Smooth muscle cell of the umbilical artery (primary cell): ENCODE results near the gene P3H3. TPM values are rescaled to one million over a fixed set of nuclear protein-coding genes. Genes with fewer than 3 reads are reported as not detected.

Experiments
- total RNA-seq: library from RNA; depleted of rRNA; stranded (reverse); fragments of >200 nt; gene quantifications from 2 replicates; pipeline ENCODE4 v1.2.3, GENCODE V29; 2014

Gene P3H3
- total RNA-seq, result 216 and 275 TPM in 2 replicates

GRCh38 chr12:6827982-6828780 is at the start of gene P3H3:
Gene P3H3, plus strand, starts transcription at chr12:6828407. Its CDS starts 34 bp downstream, at chr12:6828441.

GRCh38 chr12:6788972-6789924 is 39.0 kb upstream of the P3H3 start, which contains the start of gene CD4:
Gene CD4, plus strand, starts transcription at chr12:6789528. Its CDS starts 10,611 bp downstream, at chr12:6800139.

GRCh38 chr12:6821591-6822425 is 6.4 kb upstream of the P3H3 start, which contains the start of gene GPR162:
Gene GPR162, plus strand, starts transcription at chr12:6821821. Its CDS starts 2,078 bp downstream, at chr12:6823899.

GRCh38 chr12:6840761-6841515 is 12.7 kb downstream of the P3H3 start, which contains the start of gene GNB3:
Gene GNB3, plus strand, starts transcription at chr12:6840925. Its CDS starts 363 bp downstream, at chr12:6841288.

GRCh38 chr12:6851153-6851920 is 23.1 kb downstream of the P3H3 start, which contains the start of gene CDCA3:
Gene CDCA3, minus strand, starts transcription at chr12:6851286. Its CDS starts 334 bp downstream, at chr12:6850952.

GRCh38 chr12:6851921-6852650 is 23.9 kb downstream of the P3H3 start, which contains the start of gene USP5:
Gene USP5, plus strand, starts transcription at chr12:6852150. Its CDS starts 30 bp downstream, at chr12:6852180.

GRCh38 chr12:6867413-6868210 is 39.4 kb downstream of the P3H3 start, which contains the start of gene TPI1:
Gene TPI1, plus strand, starts transcription at chr12:6867531. Its CDS starts 36 bp downstream, at chr12:6867567.

GRCh38 chr12:6873094-6874014 is 45.1 kb downstream of the P3H3 start, which contains the start of gene SPSB2:
Gene SPSB2, minus strand, starts transcription at chr12:6873303. Its CDS starts 402 bp downstream, at chr12:6872901.

Other genes with a start within 250 kb of the P3H3 start
- 195 and 243 TPM in 2 replicates for gene CHD4, start 221.0 kb upstream of the P3H3 start, total RNA-seq
- not detected in 2 replicates for gene LPAR5, start 192.4 kb upstream of the P3H3 start, total RNA-seq
- gene ACRBP, start 181.0 kb upstream of the P3H3 start, total RNA-seq, result 0.46 TPM in 1 of 2 replicates, not detected in the other
- gene ING4, start 165.3 kb upstream of the P3H3 start, total RNA-seq, result 26.4 and 36.8 TPM in 2 replicates
- gene ZNF384, start 139.0 kb upstream of the P3H3 start, total RNA-seq, result 11.0 and 20.2 TPM in 2 replicates
- 0.23 and 0.30 TPM in 2 replicates for gene PIANP, start 127.6 kb upstream of the P3H3 start, total RNA-seq
- 78.9 and 83.4 TPM in 2 replicates for gene COPS7A, start 104.4 kb upstream of the P3H3 start, total RNA-seq
- gene MLF2, start 75.3 kb upstream of the P3H3 start, total RNA-seq, result 184 and 213 TPM in 2 replicates
- gene PTMS, start 62.0 kb upstream of the P3H3 start, total RNA-seq, result 37.4 and 109 TPM in 2 replicates
- gene LAG3, start 55.9 kb upstream of the P3H3 start, total RNA-seq, result 0.05 TPM in 1 of 2 replicates, not detected in the other
- gene CD4, start 38.9 kb upstream of the P3H3 start, total RNA-seq, result 1.0 and 1.5 TPM in 2 replicates
- gene GPR162, start 6.6 kb upstream of the P3H3 start, total RNA-seq, result 2.1 and 2.6 TPM in 2 replicates
- 3.6 and 4.7 TPM in 2 replicates for gene GNB3, start 12.5 kb downstream of the P3H3 start, total RNA-seq
- 2.1 and 8.1 TPM in 2 replicates for gene CDCA3, start 22.9 kb downstream of the P3H3 start, total RNA-seq
- gene USP5, start 23.7 kb downstream of the P3H3 start, total RNA-seq, result 87.9 and 120 TPM in 2 replicates
- 1,296 and 1,307 TPM in 2 replicates for gene TPI1, start 39.1 kb downstream of the P3H3 start, total RNA-seq
- 2.6 and 5.0 TPM in 2 replicates for gene SPSB2, start 44.9 kb downstream of the P3H3 start, total RNA-seq
- 8.8 and 14.6 TPM in 2 replicates for gene LRRC23, start 76.4 kb downstream of the P3H3 start, total RNA-seq
- gene ENO2, start 86.2 kb downstream of the P3H3 start, total RNA-seq, result 78.1 and 80.9 TPM in 2 replicates
- gene ATN1, start 99.6 kb downstream of the P3H3 start, total RNA-seq, result 20.2 and 26.3 TPM in 2 replicates
- not detected in 2 replicates for gene RNU7-1, start 115.4 kb downstream of the P3H3 start, total RNA-seq
- gene C12orf57, start 115.6 kb downstream of the P3H3 start, total RNA-seq, result 47.2 and 210 TPM in 2 replicates
- not detected in 2 replicates for gene PTPN6, start 122.9 kb downstream of the P3H3 start, total RNA-seq
- 105 and 148 TPM in 2 replicates for gene PHB2, start 142.3 kb downstream of the P3H3 start, total RNA-seq
- gene EMG1, start 142.5 kb downstream of the P3H3 start, total RNA-seq, result 45.7 and 48.1 TPM in 2 replicates
- 6.5 and 6.7 TPM in 2 replicates for gene LPCAT3, start 190.1 kb downstream of the P3H3 start, total RNA-seq
- gene C1S, start 232.3 kb downstream of the P3H3 start, total RNA-seq, result 67.2 and 431 TPM in 2 replicates